Activated T-helper 17 cell treated with anti-CD3 and anti-CD28 coated beads, Interleukin-2, amount 50 U/mL, for 72 hours (primary cell): Measurements from ENCODE around the gene DMRTC1B. TPM values are rescaled to one million over a fixed set of nuclear protein-coding genes. Genes with fewer than 3 reads are reported as not detected.
"Not testable (repeated sequence)": the region's sequence is repeated elsewhere in the genome, so short reads cannot be mapped to it uniquely, and the experiment has no call there.

Experiments
- ATAC-seq: fragments of 150-1000 bp; cut with Tn5 transposase; replicated peaks from 2 replicates; pipeline ENCODE4 v1.10.0; 2021; ENCODE audit warnings: mild to moderate bottlenecking, moderate library complexity
- H3K27ac Mint-ChIP-seq: one replicate; pipeline ENCODE4 v1.8.0; 2022; ENCODE audit warnings: mixed read lengths
- H3K27me3 Mint-ChIP-seq: one replicate; pipeline ENCODE4 v1.8.0; 2022; ENCODE audit warnings: mixed read lengths
- H3K36me3 Mint-ChIP-seq: one replicate; pipeline ENCODE4 v1.8.0; 2022; ENCODE audit warnings: low read depth, mild to moderate bottlenecking, mixed read lengths
- H3K4me1 Mint-ChIP-seq: one replicate; pipeline ENCODE4 v1.8.0; 2022; ENCODE audit warnings: mixed read lengths
- H3K4me3 Mint-ChIP-seq: one replicate; pipeline ENCODE4 v1.8.0; 2022; ENCODE audit warnings: mild to moderate bottlenecking, mixed read lengths
- H3K9me3 Mint-ChIP-seq: one replicate; pipeline ENCODE4 v1.8.0; 2022; ENCODE audit warnings: mixed read lengths
- total RNA-seq, 2 donors: library from RNA; stranded (reverse); gene quantifications; one replicate each; pipeline ENCODE4 v1.2.3, GENCODE V29; 2022

DMRTC1B gene
- under 1 TPM in 1 of 2 donors, not detected in 1; 0.37 TPM for total RNA-seq

- H3K27me3 Mint-ChIP-seq, H3K4me3 Mint-ChIP-seq, H3K9me3 Mint-ChIP-seq, H3K36me3 Mint-ChIP-seq, H3K4me1 Mint-ChIP-seq, H3K27ac Mint-ChIP-seq: not testable (repeated sequence)
- ATAC-seq = peak; percentile 82
These were observed at the start of gene DMRTC1B for GRCh38 chrX:72776653-72777466. Gene DMRTC1B (plus strand): TSS chrX:72776890. CDS start chrX:72845136, 68,246 bp downstream.

GRCh38 chrX:72727846-72728245 lies 48.8 kb upstream of the DMRTC1B start:
- no peak overlapping the region for H3K27ac Mint-ChIP-seq
- H3K4me3 Mint-ChIP-seq = no peak overlapping the region
- H3K27me3 Mint-ChIP-seq = peaks cover 17% of the 10 kb centered on the region

GRCh38 chrX:72733636-72734035 lies 43.1 kb upstream of the DMRTC1B start:
- H3K4me3 Mint-ChIP-seq, ATAC-seq, H3K9me3 Mint-ChIP-seq, H3K27ac Mint-ChIP-seq, H3K4me1 Mint-ChIP-seq, H3K36me3 Mint-ChIP-seq: not testable (repeated sequence)
- peaks cover 41% of the 10 kb centered on the region for H3K27me3 Mint-ChIP-seq

More at GRCh38 chrX:72727846-72728245, 48.8 kb upstream of the DMRTC1B start:
- Mint-ChIP-seq H3K9me3 (no peaks in the 10 kb centered on the region), H3K4me1 (no peaks in the 10 kb centered on the region), H3K36me3 (no peaks in the 10 kb centered on the region)
- no peak for ATAC-seq

- H3K27me3 Mint-ChIP-seq = peaks cover 42% of the 10 kb centered on the region
- H3K27ac Mint-ChIP-seq = no peak overlapping the region
- no peaks in the 10 kb centered on the region for H3K4me1 Mint-ChIP-seq
- no peaks in the 10 kb centered on the region for H3K9me3 Mint-ChIP-seq
- H3K36me3 Mint-ChIP-seq = no peaks in the 10 kb centered on the region
- H3K4me3 Mint-ChIP-seq = no peak overlapping the region
- no peak for ATAC-seq
These were observed 41.1 kb upstream of the DMRTC1B start for GRCh38 chrX:72735561-72735960.

- not testable (repeated sequence) for H3K27me3 Mint-ChIP-seq, H3K36me3 Mint-ChIP-seq, H3K4me1 Mint-ChIP-seq, H3K4me3 Mint-ChIP-seq, ATAC-seq, H3K27ac Mint-ChIP-seq, H3K9me3 Mint-ChIP-seq
These were observed 31.1 kb upstream of the DMRTC1B start for GRCh38 chrX:72745546-72745945.

GRCh38 chrX:72748545-72748944 lies 28.1 kb upstream of the DMRTC1B start:
- not testable (repeated sequence) for H3K36me3 Mint-ChIP-seq, H3K27me3 Mint-ChIP-seq, H3K9me3 Mint-ChIP-seq, H3K27ac Mint-ChIP-seq, H3K4me1 Mint-ChIP-seq, ATAC-seq, H3K4me3 Mint-ChIP-seq

GRCh38 chrX:72760454-72760853 lies 16.2 kb upstream of the DMRTC1B start:
- not testable (repeated sequence) for H3K9me3 Mint-ChIP-seq, H3K4me1 Mint-ChIP-seq, ATAC-seq, H3K27me3 Mint-ChIP-seq, H3K36me3 Mint-ChIP-seq, H3K27ac Mint-ChIP-seq, H3K4me3 Mint-ChIP-seq

GRCh38 chrX:72777467-72777790 lies 739 bp downstream of the DMRTC1B start:
- H3K9me3 Mint-ChIP-seq, H3K4me3 Mint-ChIP-seq, H3K27me3 Mint-ChIP-seq, H3K27ac Mint-ChIP-seq, H3K4me1 Mint-ChIP-seq, H3K36me3 Mint-ChIP-seq: not testable (repeated sequence)
- peak; percentile 90 for ATAC-seq

- not testable (repeated sequence) for H3K27me3 Mint-ChIP-seq, H3K4me1 Mint-ChIP-seq
These were observed 1.5 kb downstream of the DMRTC1B start for GRCh38 chrX:72778146-72778545.

GRCh38 chrX:72782560-72782959 lies 5.9 kb downstream of the DMRTC1B start, which contains the start of gene FAM236B:
Gene FAM236B (minus strand): TSS chrX:72782660. CDS start chrX:72782560, 100 bp downstream.
- H3K27ac Mint-ChIP-seq, H3K4me1 Mint-ChIP-seq, H3K4me3 Mint-ChIP-seq, ATAC-seq, H3K9me3 Mint-ChIP-seq, H3K36me3 Mint-ChIP-seq, H3K27me3 Mint-ChIP-seq: not testable (repeated sequence)

More at GRCh38 chrX:72778146-72778545, 1.5 kb downstream of the DMRTC1B start:
- H3K9me3 Mint-ChIP-seq, ATAC-seq, H3K4me3 Mint-ChIP-seq, H3K36me3 Mint-ChIP-seq, H3K27ac Mint-ChIP-seq: not testable (repeated sequence)

- H3K4me1 Mint-ChIP-seq, H3K36me3 Mint-ChIP-seq, H3K4me3 Mint-ChIP-seq, ATAC-seq, H3K27ac Mint-ChIP-seq, H3K9me3 Mint-ChIP-seq, H3K27me3 Mint-ChIP-seq: not testable (repeated sequence)
These were observed 6.8 kb downstream of the DMRTC1B start for GRCh38 chrX:72783365-72783936.

- not testable (repeated sequence) for H3K36me3 Mint-ChIP-seq, ATAC-seq, H3K27ac Mint-ChIP-seq, H3K4me1 Mint-ChIP-seq, H3K4me3 Mint-ChIP-seq, H3K27me3 Mint-ChIP-seq, H3K9me3 Mint-ChIP-seq
These were observed 7.3 kb downstream of the DMRTC1B start for GRCh38 chrX:72783964-72784363.

- H3K4me1 Mint-ChIP-seq, H3K4me3 Mint-ChIP-seq, H3K9me3 Mint-ChIP-seq, ATAC-seq, H3K36me3 Mint-ChIP-seq, H3K27ac Mint-ChIP-seq, H3K27me3 Mint-ChIP-seq: not testable (repeated sequence)
These were observed 11.5 kb downstream of the DMRTC1B start for GRCh38 chrX:72788142-72788541.

GRCh38 chrX:72790390-72790789 lies 13.7 kb downstream of the DMRTC1B start:
- H3K4me3 Mint-ChIP-seq = not testable (repeated sequence)

GRCh38 chrX:72808110-72808509 lies 31.4 kb downstream of the DMRTC1B start, which contains the start of gene FAM236D:
Gene FAM236D (minus strand): TSS chrX:72808210. CDS start chrX:72808110, 100 bp downstream.
- ATAC-seq, H3K27me3 Mint-ChIP-seq, H3K4me1 Mint-ChIP-seq, H3K4me3 Mint-ChIP-seq, H3K36me3 Mint-ChIP-seq, H3K9me3 Mint-ChIP-seq, H3K27ac Mint-ChIP-seq: not testable (repeated sequence)

More at GRCh38 chrX:72790390-72790789, 13.7 kb downstream of the DMRTC1B start:
- not testable (repeated sequence) for H3K27me3 Mint-ChIP-seq, ATAC-seq, H3K36me3 Mint-ChIP-seq, H3K27ac Mint-ChIP-seq, H3K4me1 Mint-ChIP-seq, H3K9me3 Mint-ChIP-seq
